Testis (tissue), 2 donors: Measurements from ENCODE around the gene JAKMIP1.

Source experiments
- CTCF ChIP-seq, 3 experiments: fragments of 450-650 bp in 2 of 3; fragments of 200-600 bp in 1 of 3; sonication (generic) in 1 of 3; IDR thresholded peaks; one replicate each; pipeline ENCODE4 v1.5.1; 2016 to 2019; ENCODE audit warnings: antibody characterized with exemption in 3 of 3, mild to moderate bottlenecking in 2 of 3, moderate library complexity in 1 of 3
- POLR2A ChIP-seq: fragments of 450-650 bp; IDR thresholded peaks from one replicate; pipeline ENCODE4 v1.6.1; 2017; ENCODE audit warnings: antibody characterized with exemption, mild to moderate bottlenecking, moderate library complexity

- no peak for TF ChIP-seq POLR2A
- no peak for TF ChIP-seq CTCF (IDR thresholded peaks at IDR 0.05)
These were observed 210.8 kb downstream of the JAKMIP1 start for GRCh38 chr4:5989236-5990225.
